Endothelial cell (in vitro differentiated cells): ENCODE measurements around the gene SLC15A5. TPM values are rescaled to one million over a fixed set of nuclear protein-coding genes. Genes with fewer than 3 reads are reported as not detected.

ENCODE experiments used
- DNase-seq: peaks from one replicate; pipeline ENCODE4 v3.0.0; 2021; ENCODE audit warnings: low spot score
- H3K27ac Mint-ChIP-seq: one replicate; pipeline ENCODE4 v1.8.0; 2021; ENCODE audit warnings: mixed read lengths, inconsistent platforms; ENCODE audit not compliant: unreplicated experiment
- H3K27me3 Mint-ChIP-seq: one replicate; pipeline ENCODE4 v1.8.0; 2021; ENCODE audit warnings: mild to moderate bottlenecking, moderate library complexity, mixed read lengths, inconsistent platforms; ENCODE audit not compliant: unreplicated experiment
- H3K36me3 Mint-ChIP-seq: one replicate; pipeline ENCODE4 v1.8.0; 2021; ENCODE audit warnings: mild to moderate bottlenecking, low read depth, mixed read lengths, inconsistent platforms; ENCODE audit not compliant: unreplicated experiment
- H3K4me1 Mint-ChIP-seq: one replicate; pipeline ENCODE4 v1.8.0; 2021; ENCODE audit warnings: mild to moderate bottlenecking, mixed read lengths, inconsistent platforms; ENCODE audit not compliant: unreplicated experiment
- H3K4me3 Mint-ChIP-seq: one replicate; pipeline ENCODE4 v1.8.0; 2021; ENCODE audit warnings: mild to moderate bottlenecking, mixed read lengths, inconsistent platforms; ENCODE audit not compliant: unreplicated experiment
- H3K9me3 Mint-ChIP-seq: one replicate; pipeline ENCODE4 v1.8.0; 2021; ENCODE audit warnings: mixed read lengths, inconsistent platforms; ENCODE audit not compliant: unreplicated experiment
- CTCF ChIP-seq: fragments of 200-600 bp; sonication (generic); IDR thresholded peaks from one replicate; pipeline ENCODE4 v1.5.0; 2021; ENCODE audit warnings: antibody characterized with exemption; ENCODE audit not compliant: unreplicated experiment
- total RNA-seq: library from RNA; stranded (reverse); fragmentation: NEBNext Ultra II Directional; extraction: Animal tissue kit (Norgen Biotek cat#: 25700); gene quantifications from one replicate; pipeline ENCODE4 v1.2.1, GENCODE V29; 2021; ENCODE audit not compliant: unreplicated experiment

SLC15A5 gene
- total RNA-seq, 1 donor from 2014 or later, result not detected

GRCh38 chr12:16221776-16222175 is 55.7 kb downstream of the SLC15A5 start:
- Mint-ChIP-seq H3K27ac (no peak overlapping the region), H3K36me3 (no peaks in the 10 kb centered on the region), H3K4me3 (no peak overlapping the region), H3K4me1 (peaks cover 2% of the 10 kb centered on the region), H3K9me3 (no peaks in the 10 kb centered on the region), H3K27me3 (no peaks in the 10 kb centered on the region)
- no peak for TF ChIP-seq CTCF
- DNase-seq, result no peak

GRCh38 chr12:16220120-16220519 is 57.4 kb downstream of the SLC15A5 start:
- H3K9me3 Mint-ChIP-seq, result no peaks in the 10 kb centered on the region
- DNase-seq, result no peak
- H3K4me1 Mint-ChIP-seq, result no peaks in the 10 kb centered on the region
- no peak overlapping the region for H3K27ac Mint-ChIP-seq
- no peaks in the 10 kb centered on the region for H3K27me3 Mint-ChIP-seq
- H3K36me3 Mint-ChIP-seq, result no peaks in the 10 kb centered on the region
- TF ChIP-seq CTCF, result no peak
- H3K4me3 Mint-ChIP-seq, result no peak overlapping the region

- no peaks in the 10 kb centered on the region for H3K4me1 Mint-ChIP-seq
These were observed 58.3 kb downstream of the SLC15A5 start for GRCh38 chr12:16218934-16219751.

GRCh38 chr12:16218234-16218633 is 59.3 kb downstream of the SLC15A5 start:
- no peak overlapping the region for H3K4me3 Mint-ChIP-seq
- H3K4me1 Mint-ChIP-seq, result no peaks in the 10 kb centered on the region
- DNase-seq, result no peak
- H3K9me3 Mint-ChIP-seq, result no peaks in the 10 kb centered on the region
- no peak for TF ChIP-seq CTCF
- no peaks in the 10 kb centered on the region for H3K27me3 Mint-ChIP-seq
- H3K36me3 Mint-ChIP-seq, result no peaks in the 10 kb centered on the region
- H3K27ac Mint-ChIP-seq, result no peak overlapping the region

More at GRCh38 chr12:16218934-16219751, 58.3 kb downstream of the SLC15A5 start:
- Mint-ChIP-seq H3K4me3 (no peak overlapping the region), H3K27ac (no peak overlapping the region), H3K36me3 (no peaks in the 10 kb centered on the region), H3K9me3 (no peaks in the 10 kb centered on the region), H3K27me3 (no peaks in the 10 kb centered on the region)
- no peak for DNase-seq
- TF ChIP-seq CTCF, result no peak

GRCh38 chr12:16211731-16212130 is 65.8 kb downstream of the SLC15A5 start:
- TF ChIP-seq CTCF, result no peak
- Mint-ChIP-seq H3K4me1 (no peaks in the 10 kb centered on the region), H3K9me3 (no peaks in the 10 kb centered on the region), H3K27me3 (no peaks in the 10 kb centered on the region), H3K27ac (no peak overlapping the region), H3K36me3 (no peaks in the 10 kb centered on the region), H3K4me3 (no peak overlapping the region)
- no peak for DNase-seq
